Measurements from ENCODE around the gene DNAJC16. TPM values are rescaled to one million over a fixed set of nuclear protein-coding genes. Genes with fewer than 3 reads are reported as not detected.

DNAJC16 gene
- total and polyA plus RNA-seq, 2 of the 4 experiments (the other 2 are of a cell fraction): 8.0 to 13.1 TPM

- Histone ChIP-seq H3K4me1 (ENCODE audit: control insufficient read depth, insufficient read depth, low read length) (no peaks in the 10 kb centered on the region), H2BK20ac (ENCODE audit: low read depth, low read length) (no peak overlapping the region), H3K4me3 (ENCODE audit: insufficient read depth, low read depth, low read length) (no peak overlapping the region), H3K4me2 (ENCODE audit: low read depth, low read length) (no peak overlapping the region), H3K9ac (ENCODE audit: low read depth, low read length) (no peak overlapping the region), H3K36me3 (ENCODE audit: control insufficient read depth, insufficient read depth, low read length) (peaks cover 4% of the 10 kb centered on the region; the same call in 1 of the 2 replicates), H3K4ac (ENCODE audit: low read depth, low read length) (no peak overlapping the region), H4K20me1 (ENCODE audit: insufficient read depth, low read length) (no peaks in the 10 kb centered on the region), H4K5ac (ENCODE audit: low read depth, low read length) (no peak overlapping the region), H3K9me3 (ENCODE audit: control insufficient read depth, insufficient read depth, low read length) (no peaks in the 10 kb centered on the region), H4K91ac (ENCODE audit: insufficient read depth, low read depth, low read length) (no peak overlapping the region), H3K9me1 (ENCODE audit: insufficient read depth, low read length) (no peaks in the 10 kb centered on the region), H3K27me3 (ENCODE audit: control insufficient read depth, insufficient read depth, low read length) (no peaks in the 10 kb centered on the region), H2BK120ac (ENCODE audit: low read depth, low read length) (no peak overlapping the region), H2BK5ac (ENCODE audit: low read depth, low read length, poor library complexity, severe bottlenecking) (no peak overlapping the region), H3K27ac (ENCODE audit: insufficient read depth, low read length) (no peak overlapping the region), H2AK9ac (replicated peaks; ENCODE audit: low read depth, low read length, poor library complexity) (no peak overlapping the region), H2AK5ac (ENCODE audit: low read depth, low read length) (no peak overlapping the region), H3K23ac (ENCODE audit: low read depth, low read length) (no peak overlapping the region), H4K8ac (ENCODE audit: low read depth in 2 of 2, low read length in 2 of 2) (no peak overlapping the region), H3K18ac (ENCODE audit: low read depth, low read length) (no peak overlapping the region), H3K56ac (ENCODE audit: extremely low read depth, insufficient read depth, low read length) (no peak overlapping the region), H2BK15ac (ENCODE audit: low read depth, low read length) (no peak overlapping the region), H3K79me1 (ENCODE audit: low read depth in 1 of 2, low read length in 2 of 2) (no peaks in the 10 kb centered on the region), H2AFZ (replicated peaks; ENCODE audit: low read length, poor library complexity) (no peak overlapping the region), H3K14ac (replicated peaks; ENCODE audit: low read depth, low read length) (no peak overlapping the region)
- intact Hi-C loops (cut with micrococcal nuclease): no loop called here
- WGBS, 2 experiments (ENCODE audit: extremely low coverage in 2 of 2, insufficient read length in 1 of 2): 83% methylated on average over 1 of the region's 3 CpGs; no CpG with 5 or more reads in 1 of the 2 experiments
- DNase-seq (no peak), ATAC-seq (ENCODE audit: low read depth) (no peak)
- ChIA-PET CTCF (no interaction called here), POLR2A (ENCODE audit: unreplicated experiment) (no interaction called here)
- no peak for TF ChIP-seq MAZ (IDR thresholded peaks at IDR 0.05; ENCODE audit: borderline replicate concordance, low read depth, low read length)
- TF ChIP-seq MAFK (IDR thresholded peaks at IDR 0.05; ENCODE audit: low read depth, low read length): no peak
- TF ChIP-seq RFX5 (IDR thresholded peaks at IDR 0.05; ENCODE audit: low read depth, low read length): no peak
- no peak for TF ChIP-seq POLR2A (IDR thresholded peaks at IDR 0.05; ENCODE audit: low read depth, low read length)
- no peak for TF ChIP-seq CEBPB (IDR thresholded peaks at IDR 0.05; ENCODE audit: low read depth, low read length)
- TF ChIP-seq CTCF (conservative IDR thresholded peaks at IDR 0.05; ENCODE audit: low read depth, low read length): no peak
- no peak for TF ChIP-seq CHD1 (IDR thresholded peaks at IDR 0.05; ENCODE audit: low read depth, low read length)
- no peak for TF ChIP-seq RAD21 (IDR thresholded peaks at IDR 0.05; ENCODE audit: low read length)
- TF ChIP-seq SMC3 (IDR thresholded peaks at IDR 0.05; ENCODE audit: low read depth, low read length): no peak
- TF ChIP-seq USF2 (IDR thresholded peaks at IDR 0.05; ENCODE audit: low read depth, low read length): no peak
- no peak for TF ChIP-seq RCOR1 (IDR thresholded peaks at IDR 0.05; ENCODE audit: insufficient replicate concordance, low read length)
- TF ChIP-seq MXI1 (IDR thresholded peaks at IDR 0.05; ENCODE audit: borderline replicate concordance, low read depth, low read length): no peak
- TF ChIP-seq FOS (IDR thresholded peaks at IDR 0.05; ENCODE audit: low read depth, low read length): no peak
- no peak for TF ChIP-seq NFE2L2 (IDR thresholded peaks at IDR 0.05; ENCODE audit: low read depth, low read length)
- no peak for TF ChIP-seq ELK1 (IDR thresholded peaks at IDR 0.05; ENCODE audit: borderline replicate concordance, low read depth, low read length)
- TF ChIP-seq BHLHE40 (IDR thresholded peaks at IDR 0.05; ENCODE audit: low read depth, low read length): no peak
- dilution Hi-C loops (cut with HindIII; ENCODE audit: low sequenced_read_pairs, unreplicated experiment): no loop called here
- in situ Hi-C loops (cut with MboI; ENCODE audit: low sequenced_read_pairs): no loop called here
- BruUV-seq (replicated peaks): no TSS peak
Observed at GRCh38 chr1:15488371-15488770, 38.3 kb upstream of the DNAJC16 start.

All from IMR-90 (cell line).